T47D (cell line): Measurements from ENCODE around the gene ASMTL.
"Not testable (repeated sequence)": the region's sequence is repeated elsewhere in the genome, so short reads cannot be mapped to it uniquely, and the experiment has no call there.

Experiments used
- DNase-seq, 2 experiments: peaks; one replicate each; pipeline versions ENCODE4 v3.0.0 to v3.0.0-alpha.2; 2011 to 2012; ENCODE audit warnings: low read depth in 1 of 2, low spot score in 1 of 2
- JUND ChIP-seq: IDR thresholded peaks from 2 replicates; pipeline ENCODE4 v1.6.1; 2012; ENCODE audit warnings: low read depth
- in situ Hi-C: cut with HindIII; loops from 2 replicates; pipeline ENCODE4 v1.10.0; 2016; ENCODE audit warnings: low sequenced_read_pairs, low pct_unique_long_range_greater_than_20kb

Gene ASMTL

GRCh38 chrX:1411326-1411725 is 41.4 kb downstream of the ASMTL start:
- DNase-seq = no peak
- no peak for TF ChIP-seq JUND
- in situ Hi-C loops = no loop called here

DNA sequence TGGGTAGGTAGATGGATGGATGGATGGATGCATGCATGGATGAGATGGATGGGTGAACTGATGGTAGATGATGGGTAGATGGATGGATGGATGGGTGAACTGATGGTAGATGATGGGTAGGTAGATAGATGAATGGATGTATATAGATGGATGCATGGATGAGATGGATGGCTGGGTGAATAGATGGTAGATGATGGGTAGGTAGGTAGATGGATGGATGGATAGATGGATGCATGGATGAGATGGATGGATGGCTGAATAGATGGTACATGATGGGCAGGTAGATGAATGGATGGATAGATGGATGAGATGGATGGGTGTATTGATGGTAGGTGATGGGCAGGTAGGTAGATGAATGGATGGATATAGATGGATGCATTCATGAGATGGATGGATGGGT is 45.7 kb downstream of the ASMTL start:
- no peak for TF ChIP-seq JUND
- in situ Hi-C loops = no loop called here
- DNase-seq = no peak

DNA sequence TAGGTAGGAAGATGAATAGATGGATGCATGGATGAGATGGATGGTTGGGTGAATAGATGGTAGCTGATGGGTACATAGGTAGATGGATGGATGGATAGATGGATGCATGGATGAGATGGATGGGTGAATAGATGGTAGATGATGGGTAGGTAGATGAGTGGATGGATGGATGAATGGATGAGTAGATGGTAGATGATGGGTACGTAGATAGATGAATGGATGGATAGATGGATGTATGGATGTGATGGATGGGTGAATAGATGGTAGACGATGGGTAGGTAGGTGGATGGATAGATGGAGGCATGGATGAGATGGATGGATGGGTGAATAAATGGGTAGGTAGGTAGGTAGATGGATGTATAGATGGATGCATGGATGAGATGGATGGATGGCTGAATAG is 46.9 kb downstream of the ASMTL start:
- in situ Hi-C loops = not testable (repeated sequence)

GRCh38 chrX:1403867-1404266 is 48.8 kb downstream of the ASMTL start:
- in situ Hi-C loops, DNase-seq: not testable (repeated sequence)

More for the DNA sequence above, 46.9 kb downstream of the ASMTL start:
- DNase-seq = not testable (repeated sequence)

- TF ChIP-seq JUND = no peak
- DNase-seq = no peak
- in situ Hi-C loops = no loop called here
Measured at GRCh38 chrX:1403228-1403627, 49.5 kb downstream of the ASMTL start.

GRCh38 chrX:1401611-1402430 is 50.9 kb downstream of the ASMTL start:
- no peak for TF ChIP-seq JUND
- in situ Hi-C loops = no loop called here
- DNase-seq = no peak

- no peak for TF ChIP-seq JUND
- peak in 1 of 2 experiments; percentile 64 for DNase-seq
Measured at GRCh38 chrX:1400742-1401471, 51.8 kb downstream of the ASMTL start.

GRCh38 chrX:1400049-1400448 is 52.7 kb downstream of the ASMTL start:
- in situ Hi-C loops = no loop called here
- TF ChIP-seq JUND = no peak
- DNase-seq = no peak

More at GRCh38 chrX:1400742-1401471, 51.8 kb downstream of the ASMTL start:
- in situ Hi-C loops = no loop called here

- DNase-seq = no peak
- in situ Hi-C loops = no loop called here
- no peak for TF ChIP-seq JUND
Measured at GRCh38 chrX:1398431-1399340, 54.0 kb downstream of the ASMTL start.

- TF ChIP-seq JUND = no peak
- in situ Hi-C loops = no loop called here
- no peak for DNase-seq
Measured at GRCh38 chrX:1397441-1398270, 55.1 kb downstream of the ASMTL start.

DNA sequence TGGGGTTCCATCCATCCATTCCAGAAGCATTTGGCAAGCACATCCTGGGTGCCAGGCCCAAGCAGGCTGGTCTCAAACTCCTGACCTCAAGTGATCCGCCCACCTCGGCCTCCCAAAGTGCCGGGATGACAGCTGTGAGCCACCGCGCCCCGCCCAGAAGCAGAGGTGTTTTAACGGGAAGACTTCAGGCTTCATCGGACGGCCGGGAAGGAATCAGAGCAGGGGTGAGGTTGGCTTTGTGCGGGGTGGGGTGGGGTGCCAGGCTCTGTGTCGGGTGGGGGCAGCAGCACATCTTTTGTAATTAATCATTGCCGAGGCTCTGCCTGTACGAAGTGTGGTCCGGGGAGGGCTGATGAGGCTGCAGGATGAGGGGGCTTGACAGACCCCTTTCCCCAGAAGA is 55.7 kb downstream of the ASMTL start:
- in situ Hi-C loops = no loop called here
- TF ChIP-seq JUND = no peak
- DNase-seq = no peak
